H1 (cell line): Measurements from ENCODE around the gene TMEM244. TPM values are rescaled to one million over a fixed set of nuclear protein-coding genes. Genes with fewer than 3 reads are reported as not detected.
A peak's percentile ranks its signal among the peaks of the same experiment; 100 is the strongest.

ENCODE experiments used
- CTCF ChIA-PET: fragments of 300-600 bp; sonication (Branson Sonifier 250); formaldehyde crosslinking; loops from one replicate; lab custom pipeline; 2021; ENCODE audit not compliant: partially characterized antibody; lab: Charles Lee
- POLR2A ChIA-PET: fragments of 300-600 bp; sonication (Branson Sonifier 250); formaldehyde crosslinking; loops from one replicate; lab custom pipeline; 2021; ENCODE audit warnings: inconsistent platforms; ENCODE audit not compliant: partially characterized antibody; lab: Charles Lee
- DNase-seq, 2 experiments: peaks; one replicate each; pipeline versions ENCODE4 v3.0.0 to v3.0.0-alpha.2; 2010 to 2022; ENCODE audit warnings: low spot score in 2 of 2, low read depth in 1 of 2, mixed read lengths in 1 of 2
- FAIRE-seq: peaks from 2 replicates; lab custom pipeline; 2011; peaks lifted over from hg19 to GRCh38; lab: Jason Lieb, UNC
- H2AFZ ChIP-seq: 2 replicates; pipeline ENCODE4 v1.8.1; 2012; ENCODE audit warnings: low read length, inconsistent platforms
- H2AK5ac ChIP-seq: 2 replicates; pipeline ENCODE4 v1.6.1; 2013; ENCODE audit warnings: low read depth, low read length
- H2BK120ac ChIP-seq: replicated peaks from 2 replicates; pipeline ENCODE3; 2013; ENCODE audit warnings: low read depth, low read length, inconsistent platforms
- H2BK12ac ChIP-seq: 2 replicates; pipeline ENCODE4 v1.6.1; 2013; ENCODE audit warnings: low read depth, low read length
- H2BK15ac ChIP-seq: 2 replicates; pipeline ENCODE4 v1.6.1; 2013; ENCODE audit warnings: low read length
- H2BK20ac ChIP-seq: 2 replicates; pipeline ENCODE4 v1.6.1; 2013; ENCODE audit warnings: low read length
- H2BK5ac ChIP-seq: 2 replicates; pipeline ENCODE4 v1.6.1; 2013; ENCODE audit warnings: low read depth, low read length
- H3K14ac ChIP-seq: 2 replicates; pipeline ENCODE4 v1.6.1; 2013; ENCODE audit warnings: inconsistent platforms; ENCODE audit not compliant: insufficient read length
- H3K18ac ChIP-seq: 2 replicates; pipeline ENCODE4 v1.6.1; 2013; ENCODE audit warnings: low read length; ENCODE audit errors: extremely low read depth
- H3K23ac ChIP-seq: 2 replicates; pipeline ENCODE4 v1.6.1; 2013; ENCODE audit warnings: inconsistent platforms; ENCODE audit not compliant: insufficient read length
- H3K23me2 ChIP-seq: 2 replicates; pipeline ENCODE4 v1.6.1; 2013; ENCODE audit warnings: low read depth, low read length
- H3K27ac ChIP-seq: 2 replicates; pipeline ENCODE4 v1.6.1; 2011; ENCODE audit warnings: low read depth, low read length, inconsistent platforms
- H3K27me3 ChIP-seq, 4 experiments: replicated peaks in 1 of 4; 1 replicate in 1 of 4; 2 replicates in 3 of 4; pipeline versions ENCODE4 v1.6.1 to v1.8.1; 2011 to 2013; ENCODE audit warnings: low read length in 3 of 4, mild to moderate bottlenecking in 3 of 4, inconsistent platforms in 2 of 4, mixed read lengths in 2 of 4, moderate library complexity in 1 of 4; ENCODE audit not compliant: control insufficient read depth in 3 of 4, insufficient read depth in 3 of 4; ENCODE audit errors: extremely low read depth in 1 of 4
- H3K36me3 ChIP-seq, 4 experiments: 2 replicates each; pipeline versions ENCODE4 v1.6.1 to v1.8.1; 2011 to 2013; ENCODE audit warnings: mild to moderate bottlenecking in 4 of 4, low read length in 3 of 4, moderate library complexity in 2 of 4, control low read depth in 1 of 4, inconsistent platforms in 1 of 4; ENCODE audit not compliant: insufficient read depth in 4 of 4, control insufficient read depth in 2 of 4
- H3K4ac ChIP-seq: replicated peaks from 2 replicates; pipeline ENCODE3; 2013; ENCODE audit warnings: low read length, low read depth, mixed read lengths, inconsistent platforms; ENCODE audit not compliant: insufficient read length
- H3K4me1 ChIP-seq, 4 experiments: replicated peaks in 1 of 4; 1 replicate in 1 of 4; 2 replicates in 3 of 4; pipeline versions ENCODE4 v1.6.1 to v1.8.1; 2011 to 2013; ENCODE audit warnings: low read length in 3 of 4, inconsistent platforms in 2 of 4, mixed read lengths in 1 of 4; ENCODE audit not compliant: insufficient read depth in 4 of 4, control insufficient read depth in 3 of 4
- H3K4me2 ChIP-seq, 2 experiments: 2 replicates each; pipeline versions ENCODE4 v1.6.1 to v1.8.1; 2011 to 2013; ENCODE audit warnings: low read depth in 2 of 2, low read length in 2 of 2, control low read depth in 1 of 2, inconsistent platforms in 1 of 2, mild to moderate bottlenecking in 1 of 2; ENCODE audit not compliant: insufficient read depth in 1 of 2
- H3K4me3 ChIP-seq, 4 experiments: fragments of 200-600, 300-600 bp in 1 of 4; sonication (generic), shearing (Covaris generic), sonication (Bioruptor Twin) in 1 of 4; 2 replicates each; pipeline versions ENCODE4 v1.5.1 to v1.8.1; 2011 to 2016; ENCODE audit warnings: low read length in 4 of 4, low read depth in 3 of 4, control low read depth in 2 of 4, inconsistent platforms in 2 of 4, mild to moderate bottlenecking in 2 of 4, mixed read lengths in 1 of 4, moderate library complexity in 1 of 4; ENCODE audit not compliant: insufficient read depth in 2 of 4; ENCODE audit errors: extremely low read depth in 1 of 4
- H3K56ac ChIP-seq: replicated peaks from 2 replicates; pipeline ENCODE3; 2013; ENCODE audit warnings: low read depth, mild to moderate bottlenecking, mixed read lengths, low read length, inconsistent platforms; ENCODE audit not compliant: insufficient read length
- H3K79me1 ChIP-seq: 2 replicates; pipeline ENCODE4 v1.6.1; 2013; ENCODE audit warnings: low read depth, low read length, control low read depth
- H3K79me2 ChIP-seq, 2 experiments: 2 replicates each; pipeline versions ENCODE4 v1.6.1 to v1.8.1; 2012 to 2013; ENCODE audit warnings: low read length in 2 of 2, mild to moderate bottlenecking in 2 of 2, inconsistent platforms in 1 of 2; ENCODE audit not compliant: insufficient read depth in 2 of 2, control insufficient read depth in 1 of 2
- H3K9ac ChIP-seq, 4 experiments: replicated peaks in 1 of 4; 1 replicate in 1 of 4; 2 replicates in 3 of 4; pipeline versions ENCODE4 v1.6.1 to v1.8.1; 2011 to 2013; ENCODE audit warnings: low read depth in 3 of 4, low read length in 3 of 4, control low read depth in 2 of 4, mild to moderate bottlenecking in 2 of 4, moderate library complexity in 2 of 4, inconsistent platforms in 1 of 4; ENCODE audit errors: extremely low read depth in 1 of 4
- H3K9me3 ChIP-seq, 2 experiments: 2 replicates each; pipeline versions ENCODE4 v1.6.1 to v1.8.1; 2012 to 2013; ENCODE audit warnings: mild to moderate bottlenecking in 2 of 2, moderate library complexity in 2 of 2, control low read depth in 1 of 2, inconsistent platforms in 1 of 2, low read depth in 1 of 2, low read length in 1 of 2, mixed read lengths in 1 of 2; ENCODE audit not compliant: insufficient read depth in 2 of 2
- H4K20me1 ChIP-seq, 2 experiments: replicated peaks in 1 of 2; 2 replicates each; pipeline versions ENCODE3 to v1.8.1; 2011 to 2013; ENCODE audit warnings: inconsistent platforms in 2 of 2, low read length in 2 of 2, mild to moderate bottlenecking in 1 of 2; ENCODE audit not compliant: insufficient read depth in 2 of 2, control insufficient read depth in 1 of 2
- H4K5ac ChIP-seq: 2 replicates; pipeline ENCODE4 v1.6.1; 2013; ENCODE audit warnings: low read length, low read depth, mixed read lengths, inconsistent platforms; ENCODE audit not compliant: insufficient read length
- H4K8ac ChIP-seq: 2 replicates; pipeline ENCODE4 v1.8.0; 2013; ENCODE audit warnings: mild to moderate bottlenecking, moderate library complexity, low read length, inconsistent platforms; ENCODE audit not compliant: insufficient read depth; ENCODE audit errors: extremely low read depth
- H4K91ac ChIP-seq: replicated peaks from 2 replicates; pipeline ENCODE3; 2013; ENCODE audit warnings: low read length, mixed read lengths, inconsistent platforms; ENCODE audit not compliant: insufficient read length
- CBX8 ChIP-seq: fragments of 300-800, 300-1000 bp; sonication (generic); IDR thresholded peaks from 2 replicates; pipeline ENCODE4 v1.7.1; 2016; ENCODE audit warnings: low read depth, low read length, borderline replicate concordance
- SIN3A ChIP-seq, 2 experiments: IDR thresholded peaks in 1 of 2; conservative IDR thresholded peaks in 1 of 2; 2 replicates each; pipeline ENCODE4 v1.6.1; 2011 to 2012; ENCODE audit warnings: low read length in 2 of 2, improper control_type of control experiment in 1 of 2, low read depth in 1 of 2, mild to moderate bottlenecking in 1 of 2
- TAF1 ChIP-seq: IDR thresholded peaks from 2 replicates; pipeline ENCODE4 v1.6.1; 2011; ENCODE audit warnings: mild to moderate bottlenecking, low read depth, low read length
- WGBS, 2 experiments: shearing (Covaris generic) in 1 of 2; methylation state at CpG; one replicate each; pipeline versions ENCODE4 v1.1.6 to v1.1.7; 2013 to 2015; ENCODE audit warnings: low lambda C conversion rate in 2 of 2, mixed read lengths in 2 of 2, inconsistent platforms in 1 of 2, low coverage in 1 of 2, missing lambda C conversion rate in 1 of 2; ENCODE audit not compliant: insufficient replicate concordance in 2 of 2, insufficient coverage in 1 of 2, insufficient read length in 1 of 2; ENCODE audit errors: extremely low coverage in 1 of 2, missing lambda C conversion rate in 1 of 2; 5-methylcytosine and 5-hydroxymethylcytosine counted together
- polyA plus RNA-seq, 7 experiments: library from polyadenylated mRNA; depleted of rRNA in 3 of 7; stranded (reverse) in 5 of 7; unstranded in 2 of 7; fragments of >200 nt in 5 of 7; fragments of 200-250 nt in 2 of 7; gene quantifications; 1 replicate in 5 of 7; 2 replicates in 1 of 7; 4 replicates in 1 of 7; pipeline versions ENCODE4 v1.2.1 to v1.2.3, GENCODE V29; 2011 to 2013; ENCODE audit warnings: missing spikeins in 2 of 7, mixed read lengths in 2 of 7
- total RNA-seq: library from RNA; stranded (reverse); fragmentation: NEBNext Ultra II Directional; extraction: Animal tissue kit (Norgen Biotek cat#: 25700); gene quantifications from 2 replicates; pipeline ENCODE4 v1.2.1, GENCODE V29; 2021

Gene TMEM244
- total and polyA plus RNA-seq, 2 of the 8 experiments (the other 6 are each of a cell fraction or from before 2014, with no cell fraction given): not detected

DNA sequence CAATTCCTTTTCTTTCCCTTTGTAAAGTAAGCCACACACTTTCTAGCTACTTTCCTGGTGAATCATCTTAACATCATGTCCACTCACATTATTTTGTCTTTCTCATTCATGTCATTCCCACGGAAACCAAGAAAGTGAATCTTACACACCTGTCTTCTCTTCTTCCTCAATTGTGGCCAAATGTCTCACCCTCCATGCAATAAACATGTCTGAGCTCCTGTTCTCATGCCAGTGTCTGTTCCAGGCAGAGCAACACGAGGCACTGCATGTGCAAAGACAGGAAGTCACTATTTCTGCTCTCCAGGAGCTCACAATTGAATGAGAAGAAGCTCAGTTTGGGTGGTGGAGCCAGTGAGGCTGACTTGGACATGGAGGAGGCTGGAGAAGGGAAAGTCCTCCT is 29.0 kb upstream of the TMEM244 start:
- Histone ChIP-seq H3K27me3 (no peaks in the 10 kb centered on the region), H2BK120ac (no peak overlapping the region), H3K4ac (no peak overlapping the region), H3K56ac (no peak overlapping the region), H4K20me1 (no peaks in the 10 kb centered on the region), H3K9ac (no peak overlapping the region), H3K4me2 (no peak overlapping the region), H4K91ac (no peak overlapping the region), H3K18ac (no peak overlapping the region), H3K14ac (no peak overlapping the region), H3K27ac (no peak overlapping the region), H2AFZ (peak overlapping the region; percentile 63; the same call in 1 of the 2 replicates), H3K4me1 (no peaks in the 10 kb centered on the region), H2BK12ac (no peak overlapping the region), H3K23me2 (no peaks in the 10 kb centered on the region), H3K79me2 (no peaks in the 10 kb centered on the region), H3K79me1 (no peaks in the 10 kb centered on the region), H4K8ac (no peak overlapping the region), H2AK5ac (no peak overlapping the region), H3K4me3 (no peak overlapping the region), H4K5ac (no peak overlapping the region), H2BK20ac (no peak overlapping the region), H3K23ac (no peak overlapping the region), H2BK5ac (no peak overlapping the region), H2BK15ac (no peak overlapping the region), H3K36me3 (no peaks in the 10 kb centered on the region), H3K9me3 (no peaks in the 10 kb centered on the region)
- no peak for FAIRE-seq
- POLR2A ChIA-PET: no interaction called here
- 75% methylated on average over 2 of the region's 2 CpGs; no CpG with 5 or more reads in 1 of the 2 experiments for WGBS, 2 experiments
- DNase-seq: no peak
- CTCF ChIA-PET: interaction anchor here (0.6 to 1.1 kb wide), 2 partner anchors 10 to 92 kb away, joined by 3 read pairs; no protein-coding TSS in a partner anchor
- TF ChIP-seq CBX8: no peak
- no peak for TF ChIP-seq TAF1
- TF ChIP-seq SIN3A (conservative IDR thresholded peaks at IDR 0.05 in 1 of 2, IDR thresholded peaks at IDR 0.05 in 1 of 2; ENCODE audit: low read depth in 1 of 2, low read length in 2 of 2): no peak
